ENCODE data around the gene CFAP70. TPM values are rescaled to one million over a fixed set of nuclear protein-coding genes. Genes with fewer than 3 reads are reported as not detected.

CFAP70 gene
- total RNA-seq, result 1.5 TPM

- TF ChIP-seq POLR2AphosphoS5 (IDR thresholded peaks at IDR 0.05; ENCODE audit: insufficient read depth in 1 of 2, low read depth in 1 of 2) (peak; percentile 46 to 89), POLR2A (IDR thresholded peaks at IDR 0.05) (no peak)
- Histone ChIP-seq H3K9me3 (no peaks in the 10 kb centered on the region), H3K27ac (no peak within 1 kb of the TSS), H3K4me3 (peak within 1 kb of the TSS; percentile 68 to 89), H3K27me3 (no peaks in the 10 kb centered on the region), H3K36me3 (no peaks in the 10 kb centered on the region), H3K4me1 (peaks cover 8% of the 10 kb centered on the region)
- DNase-seq (ENCODE audit: extremely low spot score in 2 of 2), result peak in 1 of 2 donors; percentile 91
- intact Hi-C loops (cut with DNase I), result no loop called here
Observed at GRCh38 chr10:73358331-73359279, at the start of gene CFAP70. CFAP70 (minus strand) TSS chr10:73358864; CDS start chr10:73354796, 4,068 bp downstream.

- Histone ChIP-seq H3K27ac (no peak overlapping the region), H3K4me1 (peaks cover 51% of the 10 kb centered on the region), H3K4me3 (no peak overlapping the region), H3K36me3 (no peaks in the 10 kb centered on the region), H3K27me3 (no peaks in the 10 kb centered on the region), H3K9me3 (no peaks in the 10 kb centered on the region)
- intact Hi-C loops (cut with DNase I), result no loop called here
- no peak for DNase-seq (ENCODE audit: extremely low spot score in 2 of 2)
- TF ChIP-seq POLR2AphosphoS5 (IDR thresholded peaks at IDR 0.05; ENCODE audit: insufficient read depth in 1 of 2, low read depth in 1 of 2) (no peak), POLR2A (IDR thresholded peaks at IDR 0.05) (no peak), CTCF (IDR thresholded peaks at IDR 0.05) (no peak)
Observed at GRCh38 chr10:73408061-73408460, 49.4 kb upstream of the CFAP70 start.

- no peak for DNase-seq (ENCODE audit: extremely low spot score in 2 of 2)
- no peak overlapping the region for H3K4me3 ChIP-seq
- no peak for TF ChIP-seq POLR2AphosphoS5 (IDR thresholded peaks at IDR 0.05; ENCODE audit: insufficient read depth in 1 of 2, low read depth in 1 of 2)
- no peak for TF ChIP-seq POLR2A (IDR thresholded peaks at IDR 0.05)
- TF ChIP-seq CTCF (IDR thresholded peaks at IDR 0.05), result no peak
- no peaks in the 10 kb centered on the region for H3K27me3 ChIP-seq
- no peaks in the 10 kb centered on the region for H3K9me3 ChIP-seq
- intact Hi-C loops (cut with DNase I), result no loop called here
- H3K36me3 ChIP-seq, result no peaks in the 10 kb centered on the region
- no peak overlapping the region for H3K27ac ChIP-seq
- H3K4me1 ChIP-seq, result peaks cover 53% of the 10 kb centered on the region
Observed at GRCh38 chr10:73407495-73407894, 48.8 kb upstream of the CFAP70 start.

GRCh38 chr10:73406846-73407245 lies 48.2 kb upstream of the CFAP70 start:
- no peak for TF ChIP-seq CTCF (IDR thresholded peaks at IDR 0.05)
- Histone ChIP-seq H3K36me3 (no peaks in the 10 kb centered on the region), H3K27me3 (no peaks in the 10 kb centered on the region), H3K27ac (no peak overlapping the region), H3K4me1 (peaks cover 47% of the 10 kb centered on the region), H3K4me3 (no peak overlapping the region), H3K9me3 (no peaks in the 10 kb centered on the region)
- intact Hi-C loops (cut with DNase I), result no loop called here
- no peak for DNase-seq (ENCODE audit: extremely low spot score in 2 of 2)

- no peak for TF ChIP-seq CTCF (IDR thresholded peaks at IDR 0.05)
- intact Hi-C loops (cut with DNase I), result no loop called here
- H3K4me1 ChIP-seq, result peaks cover 38% of the 10 kb centered on the region
- H3K9me3 ChIP-seq, result no peaks in the 10 kb centered on the region
- no peak overlapping the region for H3K4me3 ChIP-seq
- no peaks in the 10 kb centered on the region for H3K36me3 ChIP-seq
- no peak overlapping the region for H3K27ac ChIP-seq
- no peak for DNase-seq (ENCODE audit: extremely low spot score in 2 of 2)
- H3K27me3 ChIP-seq, result no peaks in the 10 kb centered on the region
Observed at GRCh38 chr10:73405556-73405955, 46.9 kb upstream of the CFAP70 start.
